ENCODE measurements around the gene LOXL1.
"Not testable (repeated sequence)": the region's sequence is repeated elsewhere in the genome, so short reads cannot be mapped to it uniquely, and the experiment has no call there.

Gene LOXL1

DNA sequence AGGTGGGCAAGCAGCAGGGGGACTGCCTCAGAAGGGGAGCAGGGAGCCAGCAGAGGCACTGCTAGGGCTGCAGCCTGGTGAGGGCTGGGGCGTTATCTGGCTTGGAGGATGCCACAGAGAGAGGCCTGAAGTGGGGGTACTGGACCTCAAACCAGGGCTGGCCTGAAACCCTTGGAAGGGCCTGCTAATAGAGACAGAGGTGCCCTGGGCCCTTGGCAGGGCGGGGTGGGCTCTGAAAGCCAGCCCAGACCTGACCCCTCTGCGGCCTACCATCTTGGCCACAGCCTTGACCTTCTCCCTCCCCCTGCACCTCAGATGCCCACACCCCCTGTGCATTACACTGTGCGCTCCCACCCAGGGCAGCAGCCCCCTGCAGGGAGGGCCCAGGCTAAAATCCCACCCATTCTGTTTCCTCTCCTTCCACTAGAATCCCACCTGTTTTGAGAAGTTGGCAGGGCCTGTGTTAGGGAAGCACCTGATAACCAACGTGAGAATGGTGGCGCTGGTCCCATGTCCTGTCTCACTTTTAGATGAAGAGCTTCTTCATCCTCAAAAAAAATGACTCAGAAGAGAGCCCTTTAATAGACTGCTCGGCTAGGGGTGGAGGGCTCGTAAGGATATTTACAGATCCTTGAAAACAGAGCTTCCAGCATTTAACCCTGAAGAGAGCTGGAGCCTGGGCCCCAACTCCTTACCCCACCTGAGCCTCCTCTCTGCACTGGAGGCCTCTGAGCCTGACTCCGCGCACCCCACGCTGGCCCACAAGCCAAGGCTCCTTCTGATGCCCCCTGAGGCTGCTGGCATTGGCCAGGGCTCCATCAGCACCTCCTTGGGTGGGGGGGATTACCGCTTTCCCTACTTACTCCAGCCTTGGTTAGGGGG is 29.8 kb downstream of the LOXL1 start:
- DNase-seq, result no peak

DNA sequence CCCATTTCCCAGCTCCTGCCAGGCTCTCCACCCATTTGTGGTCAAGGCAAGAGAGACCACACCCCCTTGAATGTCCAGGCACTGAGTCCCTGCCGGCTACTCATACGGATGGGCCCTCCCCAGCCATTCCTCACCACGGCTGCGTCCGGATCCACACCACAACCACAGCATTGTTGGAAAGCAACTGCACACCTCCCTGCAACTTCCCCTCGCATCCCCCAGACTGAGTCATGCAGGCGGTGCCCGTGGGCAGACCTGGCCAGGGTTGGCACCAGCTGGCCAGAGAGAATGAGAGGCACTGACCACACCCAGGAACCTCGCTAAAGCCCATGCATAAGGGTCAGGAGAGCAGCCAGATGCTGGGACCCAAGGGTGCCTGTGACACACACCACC is 30.5 kb downstream of the LOXL1 start:
- no peak for DNase-seq

DNA sequence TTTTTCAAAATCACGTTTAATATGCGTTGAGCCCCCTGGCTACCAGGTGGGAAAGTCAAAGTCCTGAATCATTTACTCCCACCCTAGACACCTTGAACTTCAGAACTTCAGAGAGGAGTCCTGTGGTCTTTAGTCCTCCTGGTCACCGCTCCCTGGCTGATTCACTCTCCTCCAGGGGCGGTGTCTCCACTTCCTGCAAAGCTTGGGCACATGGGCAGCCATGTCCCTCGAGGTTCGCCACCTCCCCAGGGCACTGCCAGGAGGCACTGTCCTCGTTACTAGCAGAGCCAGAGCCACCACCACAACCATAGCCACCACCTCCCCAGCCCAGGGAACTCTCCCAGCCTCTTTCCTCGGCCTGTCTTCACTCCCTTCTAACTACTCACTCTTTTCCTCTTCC is 31.0 kb downstream of the LOXL1 start:
- no peak for DNase-seq

DNA sequence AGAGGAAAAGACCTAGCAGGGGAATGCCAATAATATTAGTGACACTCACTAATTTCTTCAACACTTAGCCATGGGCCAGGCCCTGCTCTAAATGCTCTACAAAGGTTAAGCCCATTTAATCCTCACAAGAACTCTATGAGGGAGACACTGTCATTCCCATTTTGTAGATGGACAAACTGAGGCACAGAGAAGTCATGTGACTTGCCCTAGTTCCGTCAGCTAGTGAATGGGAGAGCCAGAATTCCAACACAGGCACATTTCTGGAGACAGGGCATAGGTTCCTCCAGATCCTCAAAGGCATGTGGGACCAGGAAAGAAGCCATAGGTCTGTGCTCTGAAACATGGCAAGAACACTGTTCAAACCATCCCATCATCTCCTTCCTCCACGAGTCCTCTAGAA is 31.5 kb downstream of the LOXL1 start:
- DNase-seq, result no peak

DNA sequence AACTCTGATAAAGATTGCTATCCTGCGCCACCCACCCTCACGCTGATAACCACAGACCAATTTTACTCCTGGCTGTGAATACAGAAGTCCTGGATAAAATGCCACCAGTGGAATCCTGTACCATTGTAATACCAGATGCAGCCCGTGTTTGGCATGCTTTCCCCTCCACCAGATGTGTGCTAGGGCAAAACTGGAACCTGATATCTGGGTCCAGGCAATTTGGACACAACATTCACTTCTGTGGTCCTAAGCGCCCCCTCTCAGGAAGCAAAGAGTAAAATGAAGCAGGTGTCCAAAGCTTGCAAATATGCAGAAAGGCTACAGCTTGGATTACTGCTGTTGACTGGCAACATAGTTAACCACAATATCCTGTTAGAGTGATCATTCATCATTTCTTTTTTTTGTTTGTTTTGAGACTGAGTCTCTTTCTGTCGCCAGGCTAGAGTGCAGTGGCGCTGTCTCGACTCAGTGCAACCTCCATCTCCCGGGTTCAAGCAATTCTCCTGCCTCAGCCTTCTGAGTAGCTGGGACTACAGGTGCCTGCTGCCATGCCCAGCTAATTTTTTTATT is 32.8 kb downstream of the LOXL1 start:
- DNase-seq, result no peak

DNA sequence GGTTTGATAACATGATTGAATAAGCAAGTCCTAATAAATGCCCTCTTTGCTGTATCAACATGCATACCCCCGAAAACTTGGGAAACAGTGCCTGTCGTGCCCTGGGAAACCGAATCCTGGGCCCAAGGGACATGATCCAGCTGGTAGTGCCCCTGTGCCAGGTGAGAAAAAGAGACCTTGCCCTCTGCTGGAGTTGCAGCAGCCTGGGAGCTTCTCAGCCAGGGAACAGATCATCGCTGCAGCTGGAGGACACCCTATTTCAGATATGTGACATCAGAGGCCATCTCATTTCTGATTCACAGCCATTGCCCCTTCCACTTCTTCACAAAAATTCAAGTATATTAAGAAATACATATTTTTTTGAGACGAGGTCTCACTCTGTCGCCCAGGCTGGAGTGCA is 33.5 kb downstream of the LOXL1 start:
- no peak for DNase-seq

DNA sequence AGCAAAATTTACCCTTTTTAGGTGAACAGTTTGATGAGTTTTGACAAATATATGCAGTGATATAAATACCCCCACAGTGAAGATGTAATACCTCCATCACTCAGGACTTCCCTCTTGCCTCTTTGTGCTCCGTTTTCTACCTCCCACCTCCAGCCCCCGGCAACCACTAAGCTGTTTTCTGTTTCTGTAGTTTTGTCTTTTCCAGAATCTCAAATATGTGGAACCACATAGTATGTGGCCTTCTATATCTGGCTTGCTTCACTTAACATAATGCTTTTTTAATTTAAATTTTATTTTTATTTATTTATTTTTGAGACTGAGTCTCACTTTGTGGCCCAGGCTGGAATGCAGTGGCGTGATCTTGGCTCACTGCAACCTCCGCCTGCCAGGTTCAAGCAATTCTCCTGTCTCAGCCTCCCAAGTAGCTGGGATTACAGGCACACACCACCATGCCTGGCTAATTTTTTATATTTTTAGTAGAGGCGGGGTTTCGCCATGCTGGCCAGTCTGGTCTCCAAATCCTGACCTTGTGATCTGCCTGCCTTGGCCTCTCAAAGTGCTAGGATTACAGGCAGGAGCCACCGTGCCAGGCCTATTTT is 34.3 kb downstream of the LOXL1 start:
- DNase-seq, result not testable (repeated sequence)

DNA sequence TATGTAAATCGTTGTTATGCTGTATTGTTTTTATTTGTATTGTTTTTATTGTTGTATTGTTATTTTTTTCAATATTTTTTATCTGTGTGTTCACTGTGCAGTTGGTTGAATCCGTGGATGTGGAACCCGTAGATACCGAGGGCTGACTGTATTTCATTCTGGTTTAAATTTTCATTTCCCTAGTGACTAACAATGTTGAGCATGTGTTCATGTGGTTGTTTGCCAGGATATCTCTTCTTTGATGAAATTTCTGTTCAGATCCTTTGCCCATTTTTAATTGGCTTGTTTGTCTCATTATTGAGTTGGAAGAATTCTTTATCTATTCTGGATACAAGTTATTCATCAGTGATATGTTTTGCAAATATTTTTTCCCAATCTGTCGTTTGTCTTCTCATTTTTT is 36.2 kb downstream of the LOXL1 start:
- DNase-seq, result no peak

DNA sequence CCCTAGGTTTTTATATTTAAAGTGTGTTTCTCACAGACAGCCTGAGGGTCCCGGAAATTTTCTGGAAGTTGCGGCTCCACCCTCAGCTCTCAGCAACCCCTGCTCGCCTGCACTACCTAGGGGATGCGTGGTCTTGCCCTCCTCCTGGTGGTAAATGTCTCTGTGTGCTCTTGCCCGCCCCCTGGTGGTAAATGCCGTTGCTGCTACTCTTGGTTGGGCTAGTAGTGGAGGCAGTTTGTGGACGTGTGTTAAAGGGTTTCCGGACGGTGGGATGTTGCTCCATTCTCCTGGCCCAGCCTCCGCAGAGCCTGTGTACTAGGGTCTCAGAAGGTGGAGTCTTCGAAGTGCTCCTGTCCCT is 38.5 kb downstream of the LOXL1 start:
- DNase-seq, result peak; percentile 88

DNA sequence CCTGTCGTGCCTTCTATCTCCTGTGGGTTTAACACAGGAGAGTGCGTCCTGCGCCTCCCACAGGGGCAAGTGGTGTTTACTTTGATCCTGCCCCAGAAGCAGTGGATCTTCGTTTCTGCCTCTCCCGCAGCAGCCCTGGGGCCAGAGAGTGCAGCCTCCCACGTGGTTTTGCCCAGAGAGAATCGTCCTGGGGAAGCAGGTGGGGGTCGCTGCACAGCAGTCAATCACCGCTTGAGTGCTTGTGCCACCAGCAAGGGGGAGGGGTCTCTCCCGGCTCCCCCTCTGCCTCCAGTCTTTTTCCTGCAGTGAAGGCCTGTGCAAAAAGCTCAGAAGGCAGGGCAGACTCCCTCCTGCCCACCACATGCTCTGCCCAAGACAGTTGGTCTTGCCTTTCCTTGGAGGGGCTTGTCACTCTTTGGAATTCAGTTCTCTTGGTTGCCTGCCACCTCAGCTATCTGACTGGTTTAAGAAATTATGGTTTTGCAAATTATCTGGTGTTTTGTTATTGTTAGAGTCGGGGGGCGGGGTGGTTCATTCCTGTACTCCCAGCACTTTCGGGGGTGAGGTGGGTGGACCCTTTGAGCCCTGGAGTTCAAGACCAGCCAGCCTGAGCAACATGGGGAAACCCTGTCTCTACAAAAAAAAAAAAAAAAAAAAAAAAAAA is 39.0 kb downstream of the LOXL1 start:
- DNase-seq, result no peak

DNA sequence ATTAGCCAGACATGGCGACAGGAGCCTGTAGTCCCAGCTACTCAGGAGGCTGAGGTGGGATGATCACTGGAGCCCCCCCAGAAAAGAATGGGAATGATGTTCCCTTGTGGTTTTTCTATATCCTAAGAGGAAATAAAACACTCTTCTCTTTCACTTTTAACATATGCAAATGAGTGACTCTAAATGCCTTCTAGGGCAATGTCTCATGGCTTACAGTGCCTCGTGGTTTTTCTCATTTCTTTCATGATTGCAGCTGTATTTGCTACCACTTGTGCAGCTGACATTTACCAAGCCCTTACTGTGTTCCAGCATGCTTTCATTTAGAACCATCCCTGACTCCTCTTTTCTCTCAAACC is 39.5 kb downstream of the LOXL1 start:
- no peak for DNase-seq

DNA sequence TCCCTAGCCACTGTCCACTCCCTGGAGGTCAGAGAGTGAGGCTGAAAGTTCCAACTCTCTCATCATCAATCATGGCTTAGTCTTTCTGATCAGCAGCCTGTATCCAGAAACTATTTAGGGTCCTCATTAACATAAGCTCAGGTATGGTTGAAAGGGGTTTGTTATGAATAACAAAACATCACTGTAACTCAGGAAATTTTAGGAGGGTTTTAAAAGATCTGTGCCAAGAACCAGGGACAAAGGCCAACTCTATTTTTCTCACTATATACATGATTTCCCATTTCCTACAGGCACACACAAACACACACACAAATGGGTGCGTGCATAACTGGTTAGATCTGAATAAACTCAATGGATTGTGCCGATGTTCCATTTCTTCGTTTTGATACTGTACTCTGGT is 42.2 kb downstream of the LOXL1 start:
- no peak for DNase-seq

DNA sequence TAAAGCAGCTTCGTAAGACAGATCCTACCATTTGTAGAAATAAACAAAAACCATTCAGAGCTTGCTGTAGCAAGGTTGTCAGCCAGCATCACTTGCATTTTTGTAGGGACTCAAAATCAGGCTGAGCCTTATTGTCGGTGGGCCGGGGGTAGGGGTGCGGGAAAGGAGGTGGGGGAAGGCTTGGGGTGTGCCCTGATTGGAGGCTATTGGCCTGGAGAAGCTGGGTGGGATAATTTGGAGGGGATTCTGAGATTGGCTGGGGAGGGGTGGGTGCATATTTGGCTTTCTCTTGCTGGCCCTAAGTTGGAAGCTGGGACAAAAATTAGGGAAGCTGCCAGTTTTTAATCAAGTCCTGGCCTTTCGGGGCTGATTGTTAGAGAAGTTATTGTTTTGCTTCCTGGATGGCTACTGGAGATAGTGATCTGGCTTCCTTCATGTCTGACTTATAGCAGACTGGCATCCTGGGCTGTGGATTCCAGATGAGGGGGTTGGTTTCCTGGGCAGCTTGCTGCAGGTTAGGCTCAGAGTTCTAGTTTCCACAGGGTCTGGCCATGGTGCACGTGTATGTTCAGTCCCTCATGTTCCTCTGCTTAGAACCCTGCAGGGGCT is 43.0 kb downstream of the LOXL1 start:
- no peak for DNase-seq

DNA sequence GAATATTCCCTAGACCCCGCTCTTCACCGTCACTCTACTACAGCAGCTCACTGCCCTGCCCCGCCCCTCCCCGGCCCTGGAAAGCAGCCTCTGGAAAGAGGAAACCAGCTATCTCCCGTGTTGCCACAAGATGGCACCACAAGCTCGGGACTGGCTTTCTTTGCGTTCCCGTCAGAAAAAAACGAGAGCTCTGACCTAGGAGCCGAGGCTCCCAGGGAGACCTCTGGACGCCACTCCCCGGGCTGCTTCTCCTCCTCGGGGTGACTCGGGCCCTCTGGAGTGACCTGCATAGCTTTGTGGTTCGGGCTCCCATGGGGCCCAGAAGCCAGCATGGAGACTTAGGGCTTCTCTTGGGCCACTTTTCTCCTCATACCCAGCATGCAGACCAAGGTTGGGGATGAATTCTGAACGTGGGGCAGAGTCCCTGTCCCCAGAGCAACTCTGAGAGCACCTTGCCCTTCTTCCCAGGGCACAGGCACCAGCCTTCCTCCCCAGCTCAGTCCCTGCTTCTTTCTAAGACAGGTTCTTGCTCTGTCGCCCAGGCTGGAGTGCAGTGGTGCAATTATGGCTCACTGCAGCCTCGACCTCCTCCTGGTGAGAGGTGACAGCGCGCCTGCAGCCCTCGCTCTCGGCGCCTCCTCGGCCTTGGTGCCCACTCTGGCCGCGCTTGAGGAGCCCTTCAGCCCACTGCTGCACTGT is 46.9 kb downstream of the LOXL1 start:
- peak; percentile 76 for DNase-seq

DNA sequence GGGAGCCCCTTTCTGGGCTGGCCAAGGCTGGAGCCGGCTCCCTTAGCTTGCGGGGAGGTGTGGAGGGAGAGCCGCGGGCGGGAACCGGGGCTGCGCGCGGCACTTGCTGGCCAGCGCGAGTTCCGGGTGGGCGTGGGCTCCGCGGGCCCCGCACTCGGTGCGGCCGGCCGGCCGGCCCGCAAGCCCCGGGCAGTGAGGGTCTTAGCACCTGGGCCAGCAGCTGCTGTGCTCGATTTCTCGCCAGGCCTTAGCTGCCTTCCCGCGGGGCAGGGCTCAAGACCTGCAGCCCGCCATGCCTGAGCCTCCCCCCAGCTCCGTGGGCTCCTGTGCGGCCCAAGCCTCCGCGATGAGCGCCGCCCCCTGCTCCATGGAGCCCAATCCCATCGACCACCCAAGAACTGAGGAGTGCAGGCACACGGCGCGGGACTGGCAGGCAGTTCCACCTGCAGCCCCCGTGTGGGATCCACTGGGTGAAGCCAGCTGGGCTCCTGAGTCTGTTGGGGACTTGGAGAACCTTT is 47.5 kb downstream of the LOXL1 start:
- DNase-seq, result not testable (repeated sequence)

DNA sequence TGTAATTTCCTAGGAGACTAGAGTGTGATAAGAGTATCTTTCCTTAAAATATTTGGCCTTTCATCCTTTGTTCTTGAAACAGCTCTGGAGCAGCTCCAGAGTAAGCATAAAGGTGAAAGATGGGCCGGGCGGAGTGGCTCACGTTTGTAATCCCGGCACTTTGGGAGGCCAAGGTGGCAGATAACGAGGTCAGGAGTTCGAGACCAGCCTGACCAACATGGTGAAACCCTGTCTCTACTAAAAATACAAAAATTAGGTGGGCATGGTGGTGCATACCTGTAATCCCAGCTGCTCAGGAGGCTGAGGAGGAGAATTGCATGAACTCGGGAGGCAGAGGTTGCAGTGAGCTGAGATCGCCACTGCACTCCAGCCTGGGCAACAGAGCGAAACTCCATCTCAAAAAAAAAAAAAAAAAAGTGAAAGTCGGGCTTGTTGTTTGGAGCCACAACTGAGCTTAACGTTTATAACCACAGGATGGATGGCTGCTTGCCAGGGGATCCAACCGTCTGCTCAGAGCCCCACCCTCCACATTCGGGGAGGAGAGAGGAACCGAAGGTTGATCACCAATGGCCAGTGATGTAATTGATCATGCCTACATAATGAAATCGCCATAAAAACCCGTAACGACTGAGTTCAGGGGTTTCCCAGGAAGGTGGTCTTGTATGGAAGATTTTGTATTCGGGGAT is 49.3 kb downstream of the LOXL1 start:
- DNase-seq, result not testable (repeated sequence)

DNA sequence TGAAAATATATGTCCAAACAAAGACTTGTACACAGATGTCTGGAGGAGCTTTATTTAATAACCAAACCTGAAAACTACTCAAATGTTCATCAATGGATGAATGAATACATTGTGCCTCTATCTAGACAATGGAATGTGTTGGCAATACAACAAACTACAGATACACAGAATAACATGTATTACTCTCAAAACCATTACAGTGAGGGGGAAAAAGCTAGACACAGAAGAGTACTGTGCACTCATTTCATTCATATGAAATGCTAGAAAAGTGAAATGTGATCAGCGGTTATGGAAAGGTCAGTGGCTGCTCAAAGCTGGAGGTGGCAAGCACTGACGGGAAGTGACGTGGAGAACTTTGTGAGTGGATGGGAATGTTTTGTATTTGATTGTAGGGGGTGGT is 52.6 kb downstream of the LOXL1 start:
- no peak for DNase-seq

DNA sequence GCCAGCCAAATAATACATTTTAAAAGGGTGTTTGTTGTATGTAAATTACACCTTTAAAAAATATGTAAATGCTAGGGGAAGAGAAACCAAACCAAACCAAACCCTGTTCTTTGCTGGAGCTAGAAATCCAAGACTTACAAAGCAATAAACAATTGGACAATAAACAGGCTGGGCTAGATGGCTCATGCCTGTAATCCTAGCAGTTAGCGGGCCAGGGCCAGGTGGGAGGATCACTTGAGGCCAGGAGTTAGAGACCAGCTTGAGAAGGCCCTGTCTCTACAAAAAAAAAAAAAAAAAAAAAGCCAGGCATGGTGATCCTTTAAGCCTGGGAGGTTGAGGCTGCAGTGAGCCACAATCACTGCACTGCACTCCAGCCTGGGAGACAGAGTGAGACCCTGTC is 53.4 kb downstream of the LOXL1 start:
- DNase-seq, result no peak

DNA sequence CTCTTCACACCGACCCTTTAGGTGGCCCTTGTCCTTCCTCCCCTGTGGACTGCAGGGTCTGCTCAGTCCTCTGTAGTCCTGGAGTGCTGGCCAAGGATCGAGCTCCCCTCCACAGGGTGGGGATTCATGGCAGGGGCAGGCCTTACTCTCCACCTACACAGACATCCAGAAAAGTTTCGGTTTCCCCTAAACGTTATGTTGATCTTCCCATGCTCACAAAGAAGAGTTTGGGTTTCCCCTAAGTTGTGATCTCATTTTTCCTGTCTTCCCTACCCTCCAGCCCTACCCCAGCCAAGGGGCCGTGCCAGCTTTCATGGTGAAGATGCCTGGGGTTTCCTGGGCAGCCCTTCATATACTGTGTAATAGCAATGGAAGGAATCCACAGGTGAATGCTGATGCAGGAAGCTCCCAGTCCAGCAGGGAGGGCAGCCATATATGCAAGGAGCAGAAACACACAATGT is 55.5 kb downstream of the LOXL1 start:
- no peak for DNase-seq

DNA sequence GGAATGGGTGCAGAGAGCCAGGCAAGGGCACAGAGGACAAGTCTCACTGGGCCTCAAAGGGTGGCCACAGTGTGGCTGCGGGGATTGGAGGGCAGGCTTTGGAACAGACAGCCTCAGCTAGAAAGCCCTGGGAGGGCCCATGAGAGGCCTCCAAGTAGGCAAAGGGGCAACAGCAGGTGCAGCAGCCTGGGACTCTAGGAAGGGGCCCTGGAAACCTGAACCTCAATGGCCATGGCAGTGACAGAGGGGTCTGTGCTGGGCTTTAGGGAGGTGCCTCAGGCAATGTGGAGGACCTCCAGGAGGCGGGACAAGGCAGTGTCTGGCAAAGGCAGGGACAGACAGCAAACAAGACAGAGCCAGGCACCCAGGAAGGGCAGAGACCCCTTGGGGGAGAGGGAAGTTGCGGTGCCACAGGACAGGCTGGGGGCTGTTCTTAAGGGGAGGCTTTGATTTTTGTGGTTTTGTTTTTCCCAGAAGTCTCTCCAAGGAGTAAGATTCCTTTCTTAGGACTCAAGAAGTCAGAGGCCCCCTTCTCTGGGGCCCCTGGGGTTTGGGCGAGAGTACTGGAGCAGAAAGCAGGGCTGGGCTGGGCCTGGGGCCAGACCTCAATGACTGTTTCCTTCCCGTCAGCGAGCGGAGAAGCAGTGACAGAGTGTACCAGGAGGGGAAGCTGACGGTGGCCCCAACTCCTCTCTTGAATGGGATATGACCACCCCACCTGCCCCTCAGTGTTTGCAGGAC is 56.1 kb downstream of the LOXL1 start:
- DNase-seq, result no peak

DNA sequence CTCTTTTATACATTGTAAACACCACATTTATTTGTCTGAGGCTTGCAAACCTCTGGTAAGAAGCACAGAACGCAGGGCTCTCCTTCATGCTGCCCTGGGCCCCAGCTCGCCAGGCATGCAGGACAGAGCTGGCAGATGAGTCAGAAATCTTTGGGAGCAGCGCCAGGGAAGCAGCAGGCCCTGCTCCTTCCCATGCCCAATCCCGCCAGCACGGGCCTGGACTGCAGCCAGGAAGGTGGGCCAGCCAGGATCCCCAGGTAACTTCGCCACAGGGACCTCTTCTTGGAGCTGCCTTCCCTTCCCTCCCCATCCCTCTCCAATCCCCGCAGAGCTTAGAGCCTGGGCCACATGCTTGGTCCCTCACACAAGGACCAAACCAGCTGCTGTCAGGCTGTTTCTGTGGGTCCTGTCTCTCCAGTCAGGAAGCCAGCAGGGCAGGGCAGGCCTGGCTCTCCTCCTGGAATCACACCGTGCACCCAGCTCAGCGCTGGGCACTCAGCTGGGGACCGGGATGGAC is 57.0 kb downstream of the LOXL1 start:
- DNase-seq, result no peak

Data from activated CD8-positive, alpha-beta memory T cell treated with anti-CD3 and anti-CD28 coated beads, Interleukin-2, amount 50 U/mL, for 4 hours (primary cell).